G401.6 (cell line): Measurements from ENCODE around the gene SGMS1.
"Not testable (repeated sequence)": the region's sequence is repeated elsewhere in the genome, so short reads cannot be mapped to it uniquely, and the experiment has no call there.

Source experiments
- FAIRE-seq: peaks from 2 replicates; lab custom pipeline; 2012; peaks lifted over from hg19 to GRCh38; lab: Jason Lieb, UNC

The SGMS1 gene

DNA sequence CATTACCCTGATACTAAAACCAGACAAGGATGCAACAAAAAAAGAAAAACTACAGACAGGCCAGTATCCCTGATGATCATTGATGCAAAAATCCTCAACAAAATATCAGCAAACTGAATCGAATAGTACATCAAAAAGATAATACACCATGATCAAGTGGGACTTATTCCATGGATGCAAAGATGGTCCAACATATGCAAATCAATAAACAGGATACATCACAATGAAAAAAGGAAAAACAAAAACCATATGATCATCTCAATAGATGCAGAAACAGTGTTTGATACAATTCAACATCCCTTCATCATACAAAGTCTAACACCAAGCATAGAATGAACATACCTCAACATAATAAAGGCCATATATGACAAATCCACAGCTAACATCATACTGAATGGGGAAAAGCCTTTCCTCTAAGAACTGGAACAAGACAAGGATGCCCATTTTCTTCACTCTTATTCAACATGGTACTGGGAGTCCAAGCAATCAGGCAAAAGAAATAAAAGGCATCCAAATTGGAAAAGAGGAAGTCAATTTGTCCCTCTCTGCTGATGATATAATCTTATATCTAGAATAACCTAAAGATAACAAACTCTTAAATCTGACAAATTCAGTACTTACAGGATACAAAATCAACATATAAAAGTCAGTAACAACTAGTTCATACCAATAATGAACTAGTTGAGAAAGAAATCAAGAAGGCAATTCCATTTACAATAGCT lies 323.6 kb downstream of the SGMS1 start:
- FAIRE-seq = peak; percentile 49

DNA sequence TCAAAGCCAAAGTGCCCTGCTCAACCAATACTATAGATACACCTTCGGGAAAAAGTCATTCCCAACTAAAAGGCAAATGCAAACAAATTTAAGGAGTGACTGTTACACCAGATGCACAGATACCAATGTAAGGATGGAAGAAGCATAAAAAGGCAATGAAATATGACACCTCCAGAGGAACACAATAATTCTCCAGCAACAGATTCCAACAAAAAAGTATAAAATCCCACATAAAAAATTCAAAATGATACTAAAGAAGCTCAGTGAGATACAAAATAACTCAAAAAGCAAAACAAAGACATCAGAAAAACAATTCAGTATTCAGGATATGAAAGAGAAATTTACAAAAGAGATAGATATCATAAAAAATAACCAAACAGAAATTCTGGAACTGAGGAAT lies 328.4 kb downstream of the SGMS1 start:
- no peak for FAIRE-seq

DNA sequence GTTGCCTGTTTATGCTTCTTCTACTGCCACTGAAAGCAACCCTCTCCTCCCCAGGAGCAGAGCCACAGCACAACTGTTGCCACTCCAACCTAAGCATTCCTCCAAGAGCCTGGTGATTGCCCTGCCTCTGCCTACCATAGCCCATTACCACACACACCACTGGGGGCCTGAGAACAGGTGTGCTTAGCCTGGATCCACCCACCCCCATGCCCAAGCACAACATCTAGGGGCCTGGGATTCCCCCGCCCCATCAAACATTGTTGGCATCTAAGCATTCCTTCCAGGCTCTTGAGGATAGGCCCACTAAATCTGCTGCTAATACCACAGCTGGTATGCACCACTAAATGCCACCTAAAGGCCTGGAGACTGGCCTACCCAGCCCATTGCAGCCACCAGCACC lies 329.2 kb downstream of the SGMS1 start:
- FAIRE-seq = no peak

DNA sequence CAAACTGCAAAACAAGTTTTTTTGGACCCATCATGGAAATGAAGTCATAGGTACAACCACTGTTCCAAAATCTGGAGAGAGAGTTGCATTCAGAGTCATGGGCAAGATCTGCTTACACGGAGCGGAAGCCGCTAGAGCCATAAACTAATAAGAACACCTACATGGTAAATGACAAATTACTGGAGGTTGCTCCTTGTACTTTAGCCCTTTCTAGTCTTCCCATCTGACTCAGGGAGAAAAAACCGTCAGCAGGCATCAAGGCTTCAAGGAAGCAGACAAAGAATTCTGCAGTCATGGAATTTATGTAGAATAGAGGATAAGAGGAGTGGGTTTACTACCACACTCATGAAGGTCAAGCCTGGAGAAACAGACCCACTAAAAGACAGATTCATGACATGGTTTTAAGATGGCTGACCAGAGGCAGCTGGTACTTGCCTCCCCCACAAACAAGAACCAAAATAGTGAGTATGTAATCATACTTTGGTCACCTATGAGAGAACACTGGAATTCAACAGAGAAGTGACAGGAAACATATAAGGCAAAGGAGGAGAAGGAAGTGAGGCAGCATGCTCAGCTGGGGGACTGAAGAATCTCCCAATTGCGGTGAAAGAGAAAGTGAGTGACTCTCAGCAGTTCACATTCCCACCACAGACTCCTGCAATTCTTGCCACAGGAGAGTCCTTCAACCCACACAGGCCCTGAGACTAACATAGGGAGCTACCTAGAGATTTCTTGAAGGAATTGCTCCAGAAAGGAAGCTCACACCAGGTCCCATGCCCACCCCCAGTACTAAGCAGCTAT lies 330.0 kb downstream of the SGMS1 start:
- no peak for FAIRE-seq

DNA sequence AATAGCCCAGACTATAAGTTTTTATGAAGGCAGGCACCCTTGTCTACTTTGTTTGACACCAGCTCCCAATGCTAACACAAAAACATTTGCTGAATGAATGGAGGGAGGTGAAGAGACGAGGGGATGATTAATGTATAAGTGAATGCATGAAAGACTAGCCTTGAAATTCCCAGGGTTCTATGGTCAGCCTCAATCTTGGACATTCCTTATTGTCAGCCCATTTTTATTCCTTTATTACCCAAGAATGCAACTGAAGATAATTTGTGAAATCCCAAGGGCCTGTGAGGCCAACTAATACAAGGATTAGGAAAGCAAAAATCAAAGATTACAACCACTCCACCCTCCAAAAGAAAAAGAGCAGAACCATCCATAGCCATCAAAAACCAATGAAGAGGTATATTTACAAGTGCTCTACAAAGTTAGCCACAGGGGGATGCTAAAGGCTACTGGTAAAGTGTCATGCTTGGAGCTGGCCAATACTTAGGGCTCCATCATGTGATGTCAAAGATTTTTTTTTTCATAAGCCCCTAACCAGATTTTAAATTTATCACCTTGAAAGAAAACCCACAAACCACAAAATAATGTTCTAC lies 332.4 kb downstream of the SGMS1 start:
- no peak for FAIRE-seq

DNA sequence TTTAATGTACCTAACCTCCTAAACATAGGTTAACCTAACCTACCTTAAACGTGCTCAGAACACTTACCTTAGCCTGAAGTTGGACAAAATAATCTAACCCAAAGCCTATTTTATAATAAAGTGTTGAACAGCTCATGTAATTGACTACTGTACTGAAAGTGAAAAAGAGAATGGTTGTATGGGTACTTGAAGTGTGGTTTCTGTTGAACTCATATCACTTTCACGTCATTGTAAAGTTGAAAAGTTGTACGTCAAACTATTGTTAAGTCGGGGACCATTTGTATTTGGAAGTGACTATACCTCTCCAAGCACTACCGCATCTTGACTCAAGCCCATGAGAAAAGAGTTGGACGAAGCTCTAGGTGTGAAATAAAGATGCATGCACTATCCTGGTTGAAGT lies 334.6 kb downstream of the SGMS1 start:
- no peak for FAIRE-seq

DNA sequence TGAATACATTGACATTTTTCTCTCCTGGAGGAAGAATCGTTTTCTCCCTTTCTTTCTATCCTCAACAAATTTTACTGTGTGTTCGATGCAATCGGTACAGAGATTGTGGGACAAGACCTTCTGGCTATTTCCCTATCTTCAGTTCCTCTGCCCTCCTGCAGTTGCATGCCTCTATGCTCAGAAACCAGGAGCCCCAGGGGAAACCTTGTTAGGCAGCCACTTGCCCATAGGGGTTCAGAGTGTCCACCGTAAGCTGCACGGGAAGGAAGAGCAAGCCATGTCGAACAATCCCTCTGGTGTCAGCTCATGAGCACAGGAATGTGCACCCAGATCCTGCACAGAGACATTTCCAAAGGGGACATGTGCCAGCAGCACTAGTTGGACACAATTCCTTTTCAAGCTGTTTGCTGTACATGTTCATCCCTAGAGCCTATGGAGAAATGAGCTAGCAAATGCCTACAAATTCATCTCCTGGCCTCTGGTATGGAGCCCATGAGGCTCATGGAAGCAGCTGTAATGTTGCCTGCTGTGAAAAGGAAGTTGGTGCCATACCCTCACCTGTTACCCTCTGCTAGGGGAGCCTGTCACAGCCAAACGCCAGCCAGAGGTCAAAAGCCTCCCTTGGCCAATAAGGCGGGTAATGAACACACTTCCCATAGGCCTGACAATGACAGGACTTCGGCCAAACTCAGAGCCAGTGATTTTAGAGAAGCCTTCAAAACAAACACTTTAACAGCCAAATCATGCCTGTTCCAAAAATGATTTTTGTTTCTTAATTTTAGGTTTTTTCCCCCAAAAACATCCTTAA lies 336.6 kb downstream of the SGMS1 start:
- FAIRE-seq = no peak

DNA sequence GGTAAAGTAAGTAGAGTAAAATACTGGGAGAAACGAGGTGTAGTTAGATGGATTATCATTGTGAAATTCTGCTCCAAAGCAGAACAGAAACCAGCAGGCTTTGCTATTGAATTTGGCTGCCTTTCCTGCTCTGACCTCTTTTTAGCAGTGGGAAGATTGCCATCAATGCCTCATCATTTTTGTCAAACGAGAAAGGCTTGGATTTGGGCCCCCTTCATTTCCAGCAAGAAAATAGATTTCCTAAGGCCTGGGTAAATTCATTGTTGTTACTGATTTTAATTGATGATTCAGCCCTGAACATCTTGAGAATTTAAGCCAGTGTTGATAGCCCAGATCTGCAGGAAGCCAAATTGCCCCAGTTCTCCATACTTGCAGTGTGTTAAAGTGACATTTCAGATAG lies 337.2 kb downstream of the SGMS1 start:
- no peak for FAIRE-seq

DNA sequence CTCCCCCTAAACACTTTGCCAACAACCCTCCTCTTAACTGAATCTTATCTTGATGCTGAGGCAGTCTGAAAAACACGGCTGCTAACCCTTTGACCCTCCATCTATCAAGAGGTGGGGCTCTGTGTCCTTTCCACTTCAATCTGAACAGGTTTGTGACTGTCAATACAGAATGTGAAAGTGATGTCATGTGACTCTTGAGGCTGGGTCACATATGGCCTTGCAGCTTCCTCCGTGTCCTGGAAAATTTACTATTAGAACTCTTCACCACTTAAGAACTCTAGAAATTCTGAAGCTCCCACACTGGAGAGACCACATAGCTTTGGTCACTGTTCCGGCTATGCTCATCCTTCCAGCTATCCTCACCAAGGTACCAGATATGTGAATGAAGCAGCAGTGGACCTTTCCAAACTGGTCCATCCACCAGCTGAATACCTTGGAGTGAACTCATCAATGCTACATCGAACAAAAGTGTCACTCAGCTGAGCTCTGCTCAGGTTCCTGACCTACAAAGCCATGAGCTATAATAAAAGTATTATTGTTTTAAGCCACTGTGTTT lies 341.7 kb downstream of the SGMS1 start:
- no peak for FAIRE-seq

DNA sequence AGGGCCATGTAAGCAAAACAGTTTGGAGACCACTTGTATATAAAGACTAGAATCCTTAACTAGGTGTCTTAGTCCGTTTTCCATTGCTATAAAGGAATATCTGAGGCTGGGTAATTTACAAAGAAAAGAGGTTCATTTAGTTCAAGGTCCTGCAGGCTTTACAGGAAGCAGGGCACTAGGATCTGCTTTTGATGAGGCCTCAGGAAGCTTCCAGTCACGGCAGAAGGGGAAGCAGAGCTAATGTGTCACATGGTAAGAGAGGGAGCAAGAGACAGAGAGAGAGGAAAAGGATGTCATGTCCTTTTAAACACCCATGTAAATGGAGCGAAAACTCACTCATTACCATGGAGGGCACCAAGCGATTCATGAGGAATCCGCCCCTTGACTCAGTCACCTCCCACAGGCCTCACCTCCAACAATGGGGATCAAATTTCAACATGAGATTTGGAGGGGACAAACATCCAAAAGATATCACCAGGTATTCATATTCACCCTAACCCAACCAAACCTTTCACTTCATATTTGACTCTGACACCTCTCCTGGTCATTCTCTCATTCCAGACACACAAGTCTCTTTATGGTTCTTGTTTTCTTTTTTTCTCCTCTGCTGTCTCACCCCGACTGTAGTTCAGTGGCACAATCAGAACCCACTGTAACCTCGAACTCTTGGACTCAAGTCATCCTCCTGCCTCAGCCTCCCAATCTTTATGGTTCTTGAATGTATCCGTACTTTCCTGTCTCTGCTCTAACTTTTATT lies 342.4 kb downstream of the SGMS1 start:
- FAIRE-seq = no peak

DNA sequence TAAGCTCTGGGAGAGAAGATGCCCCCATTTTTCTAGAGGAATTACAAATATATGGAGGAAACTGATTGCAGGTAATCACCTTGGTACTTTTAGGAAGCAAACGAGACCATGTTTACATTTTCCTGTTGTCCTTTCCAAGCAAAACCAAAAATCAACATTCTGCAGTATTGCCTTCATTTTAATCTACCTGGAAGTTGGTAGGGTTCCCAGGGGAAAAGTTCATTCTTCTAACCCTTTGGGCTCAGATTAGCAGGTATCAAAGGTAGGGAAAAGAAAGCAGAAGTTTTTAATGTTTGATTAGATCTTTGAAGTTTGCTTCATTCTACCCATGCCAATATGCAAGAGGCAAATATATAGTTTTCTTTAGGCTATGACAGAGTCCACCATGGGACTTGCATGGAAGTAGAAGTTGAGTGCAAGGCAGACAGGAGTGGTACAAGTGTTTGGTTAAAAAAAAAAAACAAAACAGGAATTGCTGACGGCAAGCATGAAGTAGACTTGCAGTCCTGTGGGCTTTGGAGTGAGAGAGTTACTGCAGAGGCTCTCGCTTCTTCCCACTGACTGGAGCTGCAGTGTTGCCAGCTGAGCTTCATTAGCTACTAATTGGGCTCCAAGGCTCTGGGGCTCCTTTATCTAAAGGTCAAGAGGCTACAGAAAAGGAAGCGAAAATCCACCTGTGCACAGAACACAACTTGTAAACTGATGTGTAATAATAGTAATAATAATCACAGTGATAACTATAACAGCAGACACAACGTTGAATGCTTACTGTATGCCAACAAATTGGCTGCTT lies 343.5 kb downstream of the SGMS1 start:
- no peak for FAIRE-seq

DNA sequence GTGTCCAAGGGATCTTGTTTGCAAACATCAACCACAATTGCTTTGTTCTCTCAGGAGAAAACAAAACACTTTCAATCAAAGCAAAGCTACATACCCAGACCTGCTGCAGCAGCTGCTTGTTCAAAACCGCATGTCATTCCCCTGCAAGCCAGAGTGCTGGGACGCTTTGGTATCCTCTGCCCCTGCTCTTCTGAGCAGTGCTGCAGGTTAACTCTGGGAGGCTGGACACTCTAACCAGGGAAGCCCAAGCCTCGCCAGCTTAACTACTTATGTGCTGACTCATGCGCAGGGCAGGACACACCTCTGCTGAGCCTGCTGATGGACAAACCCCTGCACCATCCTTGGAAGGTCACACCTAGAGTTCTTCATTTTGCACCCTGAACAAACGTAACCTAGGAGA lies 344.3 kb downstream of the SGMS1 start:
- no peak for FAIRE-seq

DNA sequence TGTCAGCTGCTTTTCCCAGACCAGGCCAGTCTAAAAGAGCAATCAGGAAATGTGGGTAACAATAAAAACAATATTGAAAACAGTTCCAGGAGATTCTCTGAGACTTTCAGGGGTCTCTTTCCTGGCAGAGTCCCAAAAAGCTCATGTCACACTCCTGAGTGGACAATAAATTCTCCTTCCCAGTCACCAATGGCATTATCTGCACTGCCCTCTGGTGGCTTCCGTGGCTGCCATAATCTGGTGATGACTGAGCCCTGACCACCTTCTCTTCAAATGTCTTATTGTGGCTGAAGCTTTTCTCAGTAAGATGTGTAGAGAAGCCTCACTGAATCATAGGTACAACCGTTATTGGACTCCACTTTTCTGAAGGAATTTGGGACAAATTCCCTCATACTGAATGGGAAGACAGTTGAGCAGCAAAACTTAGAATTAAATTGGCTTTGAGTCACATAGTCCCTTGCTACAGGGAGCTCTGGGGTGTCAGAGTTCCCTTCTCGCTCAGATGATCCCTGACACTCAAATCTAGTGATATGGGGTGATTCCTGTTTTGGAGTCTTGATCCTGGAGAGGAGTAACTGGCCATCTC lies 348.0 kb downstream of the SGMS1 start:
- FAIRE-seq = no peak

DNA sequence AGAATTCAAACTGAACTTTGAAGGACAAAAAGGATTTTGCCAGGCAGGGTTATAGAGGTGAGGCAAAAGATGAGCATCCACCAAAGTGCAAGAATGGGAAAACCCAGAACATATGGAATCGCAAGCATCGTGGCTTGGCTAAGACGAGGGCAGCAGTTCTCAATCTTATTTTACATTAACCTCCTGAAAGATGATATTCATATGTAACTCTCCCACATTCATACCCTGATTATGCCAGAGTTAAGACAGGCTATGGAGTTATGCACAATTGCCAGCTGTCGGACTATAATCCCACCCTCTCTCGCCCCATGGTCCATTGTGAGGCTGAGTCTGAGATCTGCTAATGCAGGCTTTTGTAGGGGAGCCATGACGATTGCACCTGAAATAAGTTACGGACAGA lies 351.2 kb downstream of the SGMS1 start:
- FAIRE-seq = no peak

DNA sequence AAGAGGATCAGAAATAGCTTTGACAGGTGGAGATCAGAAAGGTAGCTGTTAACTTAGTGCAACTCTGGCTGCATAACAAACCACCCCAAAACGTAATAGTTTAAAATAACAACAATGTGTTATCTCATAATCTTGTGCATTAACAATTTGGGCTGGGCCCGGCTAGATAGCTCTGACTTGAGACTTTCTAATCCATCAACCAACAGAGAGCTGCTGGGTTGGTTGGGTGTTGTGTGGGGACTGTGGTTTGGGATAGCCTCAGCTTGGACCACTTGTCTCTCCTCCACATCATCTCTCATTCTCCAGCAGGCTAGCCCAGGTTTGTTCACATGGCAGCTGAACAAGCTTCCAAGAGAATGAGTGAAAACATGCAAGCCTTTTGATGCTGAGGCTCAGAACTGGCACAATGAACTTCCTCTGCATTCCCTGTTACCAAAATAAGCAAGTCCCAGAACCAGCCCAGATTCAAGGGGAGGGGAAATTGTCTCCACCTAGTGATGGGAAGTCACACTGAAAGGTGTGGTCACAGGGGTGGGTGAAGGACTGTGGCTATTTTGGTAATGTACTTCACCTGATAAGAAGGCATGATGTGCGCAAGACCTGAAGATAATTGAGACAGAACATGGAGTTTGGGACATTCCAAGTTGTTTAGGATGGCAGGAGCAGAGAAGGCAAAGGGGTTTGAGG lies 352.0 kb downstream of the SGMS1 start:
- FAIRE-seq = no peak

DNA sequence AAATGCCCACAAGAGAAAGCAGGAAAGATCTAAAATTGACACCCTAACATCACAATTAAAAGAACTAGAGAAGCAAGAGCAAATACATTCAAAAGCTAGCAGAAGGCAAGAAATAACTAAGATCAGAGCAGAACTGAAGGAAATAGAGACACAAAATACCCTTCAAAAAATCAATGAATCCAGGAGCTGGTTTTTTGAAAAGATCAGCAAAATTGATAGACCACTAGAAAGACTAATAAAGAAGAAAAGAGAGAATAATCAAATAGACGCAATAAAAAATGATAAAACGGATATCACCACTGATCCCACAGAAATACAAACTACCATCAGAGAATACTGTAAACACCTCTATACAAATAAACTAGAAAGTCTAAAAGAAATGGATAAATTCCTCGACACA lies 355.9 kb downstream of the SGMS1 start:
- not testable (repeated sequence) for FAIRE-seq

DNA sequence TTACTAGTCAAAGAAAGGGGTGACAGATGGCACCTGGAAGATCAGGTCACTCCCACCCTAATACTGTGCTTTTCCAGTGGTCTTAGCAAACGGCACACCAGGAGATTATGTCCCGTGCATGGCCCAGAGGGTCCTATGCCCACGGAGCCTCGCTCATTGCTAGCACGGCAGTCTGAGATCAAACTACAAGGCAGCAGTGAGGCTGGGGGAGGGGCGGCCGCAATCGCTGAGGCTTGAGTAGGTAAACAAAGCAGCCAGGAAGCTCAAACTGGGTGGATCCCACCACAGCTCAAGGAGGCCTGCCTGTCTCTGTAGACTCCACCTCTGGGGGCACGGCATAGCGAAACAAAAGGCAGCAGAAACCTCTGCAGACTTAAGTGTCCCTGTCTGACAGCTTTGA lies 361.1 kb downstream of the SGMS1 start:
- FAIRE-seq = not testable (repeated sequence)

DNA sequence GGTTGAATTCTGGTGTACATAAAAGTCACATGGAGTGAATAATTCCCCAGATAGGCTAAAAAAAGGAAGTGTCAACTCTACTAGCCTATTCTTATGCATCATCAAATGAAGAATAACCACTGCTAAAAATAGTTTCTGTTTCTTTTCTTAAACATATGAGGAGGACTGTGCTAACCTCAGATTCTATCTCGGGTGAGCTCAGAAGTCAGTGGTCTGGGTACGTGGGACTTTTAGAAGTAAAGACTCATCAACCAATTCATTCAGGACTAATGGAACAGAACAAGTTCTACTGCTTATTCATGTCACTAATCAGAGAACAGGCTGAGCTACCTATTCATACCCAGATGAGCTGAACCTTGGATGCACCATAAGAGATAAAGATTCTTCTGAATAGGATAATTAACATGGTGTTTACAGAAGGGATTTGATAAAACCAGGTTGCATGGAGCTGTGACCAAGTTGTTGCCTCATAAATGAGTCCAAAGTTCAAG lies 362.9 kb downstream of the SGMS1 start:
- no peak for FAIRE-seq
